Fibroblast of the aortic adventitia (primary cell): Measurements from ENCODE around the gene IPO4. TPM values are rescaled to one million over a fixed set of nuclear protein-coding genes. Genes with fewer than 3 reads are reported as not detected.

Source experiments
- DNase-seq: peaks from one replicate; pipeline ENCODE4 v3.0.0-alpha.2; 2010; ENCODE audit warnings: low read depth
- H3K4me3 ChIP-seq: 2 replicates; pipeline ENCODE4 v1.5.1; 2011; ENCODE audit warnings: low read depth, mild to moderate bottlenecking, control low read depth, low read length, moderate library complexity
- total RNA-seq: library from RNA; depleted of rRNA; stranded (reverse); fragments of >200 nt; gene quantifications from 2 replicates; pipeline ENCODE4 v1.2.3, GENCODE V29; 2012; ENCODE audit warnings: low replicate concordance
- TF ChIP-seq, protein P1 (sequence below): IDR thresholded peaks from 2 replicates; pipeline ENCODE4 v1.5.1; 2011; ENCODE audit warnings: mild to moderate bottlenecking, low read length, control low read depth, inconsistent platforms; ENCODE audit not compliant: insufficient read depth

The IPO4 gene
- 44.0 and 52.0 TPM in 2 replicates for total RNA-seq

- peak within 1 kb of the TSS; percentile 87 for H3K4me3 ChIP-seq
- TF ChIP-seq, protein P1, sequence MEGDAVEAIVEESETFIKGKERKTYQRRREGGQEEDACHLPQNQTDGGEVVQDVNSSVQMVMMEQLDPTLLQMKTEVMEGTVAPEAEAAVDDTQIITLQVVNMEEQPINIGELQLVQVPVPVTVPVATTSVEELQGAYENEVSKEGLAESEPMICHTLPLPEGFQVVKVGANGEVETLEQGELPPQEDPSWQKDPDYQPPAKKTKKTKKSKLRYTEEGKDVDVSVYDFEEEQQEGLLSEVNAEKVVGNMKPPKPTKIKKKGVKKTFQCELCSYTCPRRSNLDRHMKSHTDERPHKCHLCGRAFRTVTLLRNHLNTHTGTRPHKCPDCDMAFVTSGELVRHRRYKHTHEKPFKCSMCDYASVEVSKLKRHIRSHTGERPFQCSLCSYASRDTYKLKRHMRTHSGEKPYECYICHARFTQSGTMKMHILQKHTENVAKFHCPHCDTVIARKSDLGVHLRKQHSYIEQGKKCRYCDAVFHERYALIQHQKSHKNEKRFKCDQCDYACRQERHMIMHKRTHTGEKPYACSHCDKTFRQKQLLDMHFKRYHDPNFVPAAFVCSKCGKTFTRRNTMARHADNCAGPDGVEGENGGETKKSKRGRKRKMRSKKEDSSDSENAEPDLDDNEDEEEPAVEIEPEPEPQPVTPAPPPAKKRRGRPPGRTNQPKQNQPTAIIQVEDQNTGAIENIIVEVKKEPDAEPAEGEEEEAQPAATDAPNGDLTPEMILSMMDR: no peak
- peak; percentile 98 for DNase-seq
Observed at GRCh38 chr14:24188251-24189058, at the start of gene IPO4. TSS of gene IPO4 (minus strand) at chr14:24188816. CDS start at chr14:24188787, 29 bp downstream.

DNA sequence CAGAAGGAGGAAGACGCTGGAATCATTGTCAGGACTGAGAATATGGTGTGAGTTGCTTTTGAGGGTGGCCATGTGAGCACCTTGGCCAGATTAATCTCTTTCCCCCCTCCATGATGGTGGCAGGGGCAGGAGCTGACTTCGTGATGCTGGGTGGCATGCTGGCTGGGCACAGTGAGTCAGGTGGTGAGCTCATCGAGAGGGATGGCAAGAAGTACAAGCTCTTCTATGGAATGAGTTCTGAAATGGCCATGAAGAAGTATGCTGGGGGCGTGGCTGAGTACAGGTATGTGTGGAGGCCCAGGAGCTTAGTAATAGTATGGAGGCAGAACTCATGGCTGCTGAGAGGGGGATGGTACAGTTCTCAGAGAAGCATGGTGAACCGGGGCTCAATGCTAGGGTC, 49.5 kb upstream of the IPO4 start:
- TF ChIP-seq, protein P1: no peak
- no peak for DNase-seq
- H3K4me3 ChIP-seq: no peak overlapping the region

DNA sequence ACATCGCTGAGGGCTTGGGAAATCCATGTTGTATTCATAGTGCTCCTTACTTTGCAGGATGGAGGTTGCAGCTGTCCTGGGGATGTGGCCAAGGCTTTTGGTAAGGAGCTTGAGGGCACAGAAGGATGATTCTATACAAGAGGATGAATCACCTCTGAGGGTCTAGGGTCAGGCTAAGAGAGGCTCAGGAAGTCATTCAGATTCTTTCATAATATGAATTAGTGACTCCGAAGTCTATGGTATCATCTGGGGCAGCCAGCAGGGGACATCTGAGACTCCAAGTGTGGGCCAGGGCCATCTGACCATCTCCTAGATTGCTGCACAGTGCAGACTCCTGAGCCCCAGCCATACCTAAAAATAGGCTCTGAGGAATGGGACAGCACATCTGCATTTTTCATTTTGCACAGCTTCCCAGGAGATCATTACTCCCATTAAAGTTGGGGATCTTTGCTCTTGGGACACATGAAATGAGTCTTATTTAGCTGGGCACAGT, 48.9 kb upstream of the IPO4 start:
- TF ChIP-seq, protein P1: no peak
- H3K4me3 ChIP-seq: no peak overlapping the region
- no peak for DNase-seq

GRCh38 chr14:24236689-24237462, 48.3 kb upstream of the IPO4 start:
- H3K4me3 ChIP-seq: no peak overlapping the region
- TF ChIP-seq, protein P1: no peak
- DNase-seq: no peak

DNA sequence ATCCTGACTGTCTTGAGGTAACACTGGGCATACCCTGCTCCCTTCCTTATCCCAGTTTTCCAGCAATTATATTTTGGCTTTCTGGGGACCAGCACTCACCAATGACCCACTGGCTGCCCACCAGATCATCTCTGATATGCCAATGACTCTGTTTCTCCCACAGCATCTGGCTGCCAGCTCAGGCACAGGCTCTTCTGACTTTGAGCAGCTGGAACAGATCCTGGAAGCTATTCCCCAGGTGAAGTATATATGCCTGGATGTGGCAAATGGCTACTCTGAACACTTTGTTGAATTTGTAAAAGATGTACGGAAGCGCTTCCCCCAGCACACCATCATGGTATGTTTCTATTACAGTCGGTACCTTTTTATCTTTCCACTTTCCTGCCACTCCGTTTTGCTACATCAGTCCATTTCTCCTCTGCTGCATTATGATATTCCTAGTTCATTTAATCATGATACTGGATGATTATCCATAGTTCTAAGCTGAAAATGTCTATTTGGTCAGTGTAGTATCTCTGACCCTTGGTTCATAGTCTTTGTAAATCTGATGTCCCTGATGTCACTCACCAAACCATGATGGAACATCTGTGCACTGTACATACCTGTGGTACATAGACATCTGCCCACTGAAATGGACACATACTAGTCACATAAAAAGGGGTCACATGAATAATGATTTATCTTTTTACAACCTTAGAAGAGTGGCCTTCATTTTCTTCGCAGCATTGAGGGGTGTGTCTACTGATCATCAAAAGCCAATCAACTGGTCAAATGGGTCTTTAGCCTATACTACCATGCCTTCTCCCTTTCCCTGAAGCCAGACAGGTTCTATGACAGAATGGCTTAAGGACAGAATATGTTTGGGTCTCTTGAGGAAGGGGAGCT, 47.4 kb upstream of the IPO4 start:
- DNase-seq: no peak
- no peak overlapping the region for H3K4me3 ChIP-seq
- TF ChIP-seq, protein P1: no peak
